B cell (primary cell): ENCODE measurements around the gene TMEM98. TPM values are rescaled to one million over a fixed set of nuclear protein-coding genes. Genes with fewer than 3 reads are reported as not detected.
"Not testable (repeated sequence)": the region's sequence is repeated elsewhere in the genome, so short reads cannot be mapped to it uniquely, and the experiment has no call there.

Experiments used
- ATAC-seq: fragments of 200-7000 bp; cut with Tn5 transposase; one replicate; pipeline ENCODE4 v1.10.0; 2021; ENCODE audit warnings: low read depth, mild to moderate bottlenecking, moderate number of reproducible peaks, moderate library complexity
- CTCF ChIA-PET: fragments of 350-600 bp; sonication (Branson Sonifier 250); formaldehyde crosslinking; loops from one replicate; lab custom pipeline; 2021; ENCODE audit warnings: antibody characterized with exemption, inconsistent platforms; lab: Charles Lee
- POLR2A ChIA-PET: fragments of 350-600 bp; sonication (Branson Sonifier 250); formaldehyde crosslinking; loops from one replicate; lab custom pipeline; 2021; ENCODE audit warnings: antibody characterized with exemption; lab: Charles Lee
- DNase-seq: peaks from one replicate; pipeline ENCODE4 v3.0.0; 2013
- H2AFZ ChIP-seq: 2 replicates; pipeline ENCODE4 v1.6.1; 2012; ENCODE audit warnings: mild to moderate bottlenecking, low read depth, low read length; ENCODE audit not compliant: insufficient read depth, poor library complexity, severe bottlenecking
- H3K27ac ChIP-seq, 2 donors: 1 replicate in 1 of 2; 2 replicates in 1 of 2; pipeline ENCODE4 v1.5.1; 2012 to 2013; ENCODE audit warnings: low read length in 2 of 2, mild to moderate bottlenecking in 2 of 2, moderate library complexity in 1 of 2
- H3K27me3 ChIP-seq, 4 experiments: fragments of 200-600 bp in 1 of 4; sonication (generic) in 1 of 4; replicated peaks in 1 of 4; 1 replicate in 2 of 4; 2 replicates in 2 of 4; pipeline versions ENCODE4 v1.6.1 to v1.7.0; 2013 to 2016; ENCODE audit warnings: low read length in 3 of 4, mild to moderate bottlenecking in 2 of 4, mixed read lengths in 1 of 4, moderate library complexity in 1 of 4; ENCODE audit not compliant: insufficient read depth in 4 of 4, control insufficient read depth in 3 of 4; ENCODE audit errors: control extremely low read depth in 1 of 4
- H3K36me3 ChIP-seq, 2 experiments: replicated peaks in 1 of 2; 1 replicate in 1 of 2; 2 replicates in 1 of 2; pipeline versions ENCODE4 v1.6.1 to v1.7.1; 2013; ENCODE audit warnings: low read length in 1 of 2; ENCODE audit not compliant: insufficient read depth in 2 of 2, control insufficient read depth in 1 of 2; ENCODE audit errors: control extremely low read depth in 1 of 2, extremely low read depth in 1 of 2
- H3K4me1 ChIP-seq, 2 donors: fragments of 200-600 bp in 1 of 2; sonication (generic) in 1 of 2; 1 replicate in 1 of 2; 2 replicates in 1 of 2; pipeline versions ENCODE4 v1.5.1 to v1.6.1; 2013 to 2017; ENCODE audit warnings: low read length in 2 of 2; ENCODE audit not compliant: control insufficient read depth in 2 of 2, insufficient read depth in 2 of 2
- H3K4me2 ChIP-seq: replicated peaks from 2 replicates; pipeline ENCODE3; 2012; ENCODE audit warnings: mild to moderate bottlenecking, low read depth, low read length; ENCODE audit not compliant: poor library complexity, severe bottlenecking
- H3K4me3 ChIP-seq, 5 experiments: fragments of 200-600 bp in 1 of 5; sonication (generic) in 1 of 5; 1 replicate in 3 of 5; 2 replicates in 2 of 5; pipeline versions ENCODE4 v1.5.1 to v1.7.0; 2011 to 2016; ENCODE audit warnings: low read length in 4 of 5, mild to moderate bottlenecking in 4 of 5, low read depth in 2 of 5, control low read depth in 1 of 5, moderate library complexity in 1 of 5; ENCODE audit not compliant: insufficient read depth in 1 of 5; ENCODE audit errors: control extremely low read depth in 1 of 5, extremely low read depth in 1 of 5
- H3K79me2 ChIP-seq: fragments of 200-600 bp; sonication (generic); one replicate; pipeline ENCODE4 v1.6.0; 2016; ENCODE audit warnings: low read length; ENCODE audit not compliant: control insufficient read depth, insufficient read depth
- H3K9ac ChIP-seq: fragments of 200-600 bp; sonication (generic); 2 replicates; pipeline ENCODE4 v1.6.1; 2017; ENCODE audit warnings: mild to moderate bottlenecking, low read length, moderate library complexity
- H3K9me3 ChIP-seq, 3 donors: one replicate each; pipeline versions ENCODE4 v1.6.1 to v1.7.1; 2013; ENCODE audit warnings: low read length in 2 of 3; ENCODE audit not compliant: control insufficient read depth in 2 of 3, insufficient read depth in 1 of 3; ENCODE audit errors: control extremely low read depth in 1 of 3
- H4K20me1 ChIP-seq: 2 replicates; pipeline ENCODE4 v1.6.0; 2012; ENCODE audit warnings: mild to moderate bottlenecking, low read length; ENCODE audit not compliant: insufficient read depth, control insufficient read depth, poor library complexity, severe bottlenecking
- H3K27ac Mint-ChIP-seq: one replicate; pipeline ENCODE4 v1.8.0; 2021; ENCODE audit warnings: mixed read lengths
- H3K27me3 Mint-ChIP-seq: one replicate; pipeline ENCODE4 v1.8.0; 2021; ENCODE audit warnings: mixed read lengths
- H3K4me1 Mint-ChIP-seq: one replicate; pipeline ENCODE4 v1.8.0; 2021; ENCODE audit warnings: mixed read lengths
- H3K4me3 Mint-ChIP-seq: one replicate; pipeline ENCODE4 v1.8.0; 2021; ENCODE audit warnings: mixed read lengths
- H3K9me3 Mint-ChIP-seq: one replicate; pipeline ENCODE4 v1.8.0; 2022; ENCODE audit warnings: mixed read lengths; ENCODE audit not compliant: insufficient read depth
- EZH2 ChIP-seq: IDR thresholded peaks from 2 replicates; pipeline ENCODE4 v1.6.1; 2012; ENCODE audit warnings: borderline replicate concordance, low read depth, mild to moderate bottlenecking, moderate library complexity, low read length; ENCODE audit not compliant: insufficient read depth, poor library complexity, severe bottlenecking
- WGBS: methylation state at CpG from one replicate; pipeline ENCODE4 v1.1.5; 2013; ENCODE audit warnings: missing lambda C conversion rate; ENCODE audit not compliant: insufficient coverage; 5-methylcytosine and 5-hydroxymethylcytosine counted together
- intact Hi-C: fragments of 100-400 bp; cut with micrococcal nuclease; formaldehyde crosslinking; loops from one replicate; pipeline ENCODE4 v1.10.0; 2022
- polyA plus RNA-seq: library from polyadenylated mRNA; depleted of rRNA; stranded (reverse); fragments of >200 nt; gene quantifications from 2 replicates; pipeline ENCODE4 v1.2.3, GENCODE V29; 2012
- total RNA-seq, 2 donors: library from RNA; stranded (reverse); fragments of 120-200 nt in 1 of 2; gene quantifications; 1 replicate in 1 of 2; 2 replicates in 1 of 2; pipeline versions ENCODE4 v1.2.3 to v1.2.4, GENCODE V29; 2013 to 2022
- TF ChIP-seq, protein P1 (sequence below): fragments of 200-600 bp; IDR thresholded peaks from one replicate; pipeline ENCODE4 v1.8.0; 2022; ENCODE audit warnings: antibody characterized with exemption, mild to moderate bottlenecking

The TMEM98 gene
- total and polyA plus RNA-seq, 2 donors (not counting 1 experiment from before 2014, with no cell fraction given) = not detected

DNA sequence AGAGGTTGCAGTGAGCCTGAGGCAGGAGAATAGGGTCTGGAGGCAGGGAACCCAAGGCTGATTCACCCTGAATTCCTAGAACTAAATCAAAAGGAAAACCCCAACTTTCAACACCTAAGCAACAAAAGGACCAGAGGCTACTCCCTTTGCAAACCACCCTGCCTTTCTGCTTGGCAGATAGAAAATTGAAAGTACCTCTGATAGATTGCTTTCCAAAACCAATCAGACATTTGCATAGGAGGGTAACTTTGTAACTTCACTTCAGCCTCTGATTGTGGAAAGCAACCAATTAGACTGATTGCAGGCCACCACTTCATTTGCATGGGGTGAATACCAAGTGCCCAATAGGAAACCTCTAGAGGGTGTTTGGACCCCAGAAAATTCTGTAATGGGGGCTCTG lies 10.9 kb upstream of the TMEM98 start:
- Histone ChIP-seq H3K4me3 (no peak overlapping the region), H3K4me2 (no peak overlapping the region), H3K9me3 (peaks cover 0 to 3% (median 0%) of the 10 kb centered on the region in 3 donors), H3K79me2 (no peaks in the 10 kb centered on the region), H2AFZ (no peak overlapping the region), H3K36me3 (no peaks in the 10 kb centered on the region), H3K9ac (no peak overlapping the region), H4K20me1 (no peaks in the 10 kb centered on the region), H3K27me3 (peaks cover 0 to 2% (median 0%) of the 10 kb centered on the region in 4 experiments), H3K27ac (no peak overlapping the region), H3K4me1 (no peaks in the 10 kb centered on the region)
- ChIA-PET POLR2A (no interaction called here), CTCF (interaction anchor here (2.3 to 10.8 kb wide), 2 partner anchors 19 to 137 kb away, joined by 10 to 170 read pairs; no protein-coding TSS in a partner anchor)
- no peaks in the 10 kb centered on the region for H3K4me1 Mint-ChIP-seq
- TF ChIP-seq, protein P1, sequence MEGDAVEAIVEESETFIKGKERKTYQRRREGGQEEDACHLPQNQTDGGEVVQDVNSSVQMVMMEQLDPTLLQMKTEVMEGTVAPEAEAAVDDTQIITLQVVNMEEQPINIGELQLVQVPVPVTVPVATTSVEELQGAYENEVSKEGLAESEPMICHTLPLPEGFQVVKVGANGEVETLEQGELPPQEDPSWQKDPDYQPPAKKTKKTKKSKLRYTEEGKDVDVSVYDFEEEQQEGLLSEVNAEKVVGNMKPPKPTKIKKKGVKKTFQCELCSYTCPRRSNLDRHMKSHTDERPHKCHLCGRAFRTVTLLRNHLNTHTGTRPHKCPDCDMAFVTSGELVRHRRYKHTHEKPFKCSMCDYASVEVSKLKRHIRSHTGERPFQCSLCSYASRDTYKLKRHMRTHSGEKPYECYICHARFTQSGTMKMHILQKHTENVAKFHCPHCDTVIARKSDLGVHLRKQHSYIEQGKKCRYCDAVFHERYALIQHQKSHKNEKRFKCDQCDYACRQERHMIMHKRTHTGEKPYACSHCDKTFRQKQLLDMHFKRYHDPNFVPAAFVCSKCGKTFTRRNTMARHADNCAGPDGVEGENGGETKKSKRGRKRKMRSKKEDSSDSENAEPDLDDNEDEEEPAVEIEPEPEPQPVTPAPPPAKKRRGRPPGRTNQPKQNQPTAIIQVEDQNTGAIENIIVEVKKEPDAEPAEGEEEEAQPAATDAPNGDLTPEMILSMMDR = no peak
- no peak for TF ChIP-seq EZH2
- no peak for ATAC-seq
- intact Hi-C loops = no loop called here
- no peaks in the 10 kb centered on the region for H3K9me3 Mint-ChIP-seq
- H3K4me3 Mint-ChIP-seq = no peak overlapping the region
- H3K27me3 Mint-ChIP-seq = peaks cover 3% of the 10 kb centered on the region
- DNase-seq = no peak
- no peak overlapping the region for H3K27ac Mint-ChIP-seq

GRCh38 chr17:32917842-32918241 lies 10.1 kb upstream of the TMEM98 start:
- DNase-seq (no peak), ATAC-seq (no peak)
- Histone ChIP-seq H2AFZ (no peak overlapping the region), H3K27me3 (peaks cover 0 to 2% (median 0%) of the 10 kb centered on the region in 4 experiments), H3K9ac (no peak overlapping the region), H3K79me2 (no peaks in the 10 kb centered on the region), H3K36me3 (no peaks in the 10 kb centered on the region), H4K20me1 (no peaks in the 10 kb centered on the region), H3K4me2 (no peak overlapping the region), H3K4me3 (no peak overlapping the region), H3K27ac (no peak overlapping the region), H3K9me3 (peaks cover 0 to 3% (median 0%) of the 10 kb centered on the region in 3 donors), H3K4me1 (no peaks in the 10 kb centered on the region)
- Mint-ChIP-seq H3K27ac (no peak overlapping the region), H3K4me1 (no peaks in the 10 kb centered on the region), H3K27me3 (peaks cover 3% of the 10 kb centered on the region), H3K9me3 (no peaks in the 10 kb centered on the region), H3K4me3 (no peak overlapping the region)
- ChIA-PET CTCF (no interaction called here), POLR2A (no interaction called here)
- intact Hi-C loops = no loop called here
- WGBS = 86% methylated on average over 1 of the region's 5 CpGs
- TF ChIP-seq EZH2 = no peak
- TF ChIP-seq, protein P1 = no peak

DNA sequence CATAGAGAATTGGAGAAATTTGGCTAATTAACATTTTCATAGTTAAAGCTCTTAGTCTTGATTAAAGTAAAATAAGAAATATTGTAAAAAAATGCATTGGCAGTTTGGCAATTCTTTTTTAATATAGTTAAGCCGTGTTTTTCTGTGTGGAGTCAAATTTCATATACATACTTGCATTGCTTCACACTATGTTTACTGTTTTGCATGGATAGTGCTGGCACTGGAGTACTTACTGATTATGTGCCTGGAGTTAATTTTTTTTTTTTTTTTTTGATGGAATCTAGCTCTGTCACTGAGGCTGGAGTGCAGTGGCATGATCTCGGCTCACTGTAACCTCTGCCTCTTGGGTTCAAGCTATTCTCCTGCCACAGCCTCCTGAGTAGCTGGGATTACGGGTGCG lies 8.1 kb upstream of the TMEM98 start:
- H3K9ac ChIP-seq, DNase-seq, H3K9me3 ChIP-seq, H3K4me3 ChIP-seq, H3K27ac Mint-ChIP-seq, H3K36me3 ChIP-seq, H3K9me3 Mint-ChIP-seq, H3K4me1 Mint-ChIP-seq, H3K27me3 ChIP-seq, H3K27ac ChIP-seq, intact Hi-C loops, H3K79me2 ChIP-seq, H3K4me1 ChIP-seq, H2AFZ ChIP-seq, H3K4me3 Mint-ChIP-seq, POLR2A ChIA-PET, H4K20me1 ChIP-seq, H3K27me3 Mint-ChIP-seq, ATAC-seq, H3K4me2 ChIP-seq: not testable (repeated sequence)
- CTCF ChIA-PET = interaction anchor here (1.1 to 1.5 kb wide), 2 partner anchors 10 to 17 kb away, joined by 3 to 5 read pairs; no protein-coding TSS in a partner anchor
- 100% methylated on average over 2 of the region's 4 CpGs for WGBS
